Measurements from ENCODE around the gene UBE2G1. TPM values are rescaled to one million over a fixed set of nuclear protein-coding genes. Genes with fewer than 3 reads are reported as not detected.

Gene UBE2G1
- 10 to 100 TPM; 67.3 to 70.1 TPM for total RNA-seq

GRCh38 chr17:4366327-4367063 lies at the start of gene UBE2G1:
TSS of gene UBE2G1 (minus strand) at chr17:4366675. CDS start at chr17:4366316, 359 bp downstream.
- no peaks in the 10 kb centered on the region for H3K27me3 ChIP-seq
- peak within 1 kb of the TSS; percentile 100 for H3K27ac ChIP-seq
- peaks cover 3% of the 10 kb centered on the region for H3K4me1 ChIP-seq
- H3K4me3 ChIP-seq = peak within 1 kb of the TSS; percentile 100
- TF ChIP-seq, protein P1, sequence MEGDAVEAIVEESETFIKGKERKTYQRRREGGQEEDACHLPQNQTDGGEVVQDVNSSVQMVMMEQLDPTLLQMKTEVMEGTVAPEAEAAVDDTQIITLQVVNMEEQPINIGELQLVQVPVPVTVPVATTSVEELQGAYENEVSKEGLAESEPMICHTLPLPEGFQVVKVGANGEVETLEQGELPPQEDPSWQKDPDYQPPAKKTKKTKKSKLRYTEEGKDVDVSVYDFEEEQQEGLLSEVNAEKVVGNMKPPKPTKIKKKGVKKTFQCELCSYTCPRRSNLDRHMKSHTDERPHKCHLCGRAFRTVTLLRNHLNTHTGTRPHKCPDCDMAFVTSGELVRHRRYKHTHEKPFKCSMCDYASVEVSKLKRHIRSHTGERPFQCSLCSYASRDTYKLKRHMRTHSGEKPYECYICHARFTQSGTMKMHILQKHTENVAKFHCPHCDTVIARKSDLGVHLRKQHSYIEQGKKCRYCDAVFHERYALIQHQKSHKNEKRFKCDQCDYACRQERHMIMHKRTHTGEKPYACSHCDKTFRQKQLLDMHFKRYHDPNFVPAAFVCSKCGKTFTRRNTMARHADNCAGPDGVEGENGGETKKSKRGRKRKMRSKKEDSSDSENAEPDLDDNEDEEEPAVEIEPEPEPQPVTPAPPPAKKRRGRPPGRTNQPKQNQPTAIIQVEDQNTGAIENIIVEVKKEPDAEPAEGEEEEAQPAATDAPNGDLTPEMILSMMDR (IDR thresholded peaks at IDR 0.05) = peak; percentile 11
- H3K36me3 ChIP-seq = no peaks in the 10 kb centered on the region
- no peaks in the 10 kb centered on the region for H3K9me3 ChIP-seq
- peak within 1 kb of the TSS; percentile 80 to 93 for H3K9ac ChIP-seq (ENCODE audit: low read depth in 2 of 2, low read length in 2 of 2)
- peak; percentile 99 for DNase-seq
- intact Hi-C loops (cut with DNase I) = no loop called here

DNA sequence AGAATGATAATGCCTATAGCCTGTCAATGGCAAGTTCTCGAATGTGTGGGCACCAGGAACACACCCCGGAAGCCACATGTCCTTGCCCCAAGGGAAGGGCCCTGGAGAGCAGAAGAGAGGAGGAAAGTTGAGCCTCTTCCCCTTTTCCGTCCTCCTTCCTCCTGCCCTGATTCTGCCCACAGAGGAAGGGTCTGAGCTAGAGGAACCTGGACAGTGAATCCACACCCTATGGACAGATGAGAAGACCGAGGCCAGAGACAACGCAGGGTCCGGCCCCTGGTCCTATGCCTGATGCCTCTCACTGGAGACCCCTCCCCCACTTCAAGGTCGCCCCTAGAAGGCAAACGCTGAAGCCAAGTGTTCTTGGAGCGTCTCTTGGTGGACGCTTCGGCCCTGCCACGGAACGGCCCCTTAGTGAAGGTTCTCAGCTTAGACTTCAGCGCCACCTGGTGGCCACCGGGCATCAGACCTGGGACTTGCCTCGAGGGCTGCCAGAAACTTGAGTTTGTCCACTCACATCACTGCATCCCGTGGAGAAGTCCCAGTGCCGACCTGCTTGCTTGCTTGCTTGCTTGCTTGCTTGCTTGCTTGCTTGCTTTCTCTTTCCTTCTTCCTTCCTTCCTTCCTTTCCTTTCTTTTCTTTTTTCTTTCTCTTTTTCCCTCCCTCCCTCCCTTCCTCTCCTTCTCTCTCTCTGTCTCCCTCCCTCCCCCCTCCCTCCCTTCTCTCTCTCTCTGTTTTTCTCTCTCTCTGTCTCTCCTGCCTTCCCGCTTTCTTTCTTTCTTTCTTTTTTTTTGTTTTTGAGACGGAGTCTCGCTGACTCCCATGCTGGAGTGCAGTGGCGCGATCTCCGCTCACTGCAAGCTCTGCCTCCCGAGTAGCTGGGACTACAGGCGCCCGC lies 46.7 kb upstream of the UBE2G1 start:
- Histone ChIP-seq H3K36me3 (no peaks in the 10 kb centered on the region), H3K4me3 (no peak overlapping the region), H3K9me3 (no peaks in the 10 kb centered on the region), H3K9ac (ENCODE audit: low read depth in 2 of 2, low read length in 2 of 2) (peak overlapping the region in 1 of 2 donors; percentile 33), H3K4me1 (no peaks in the 10 kb centered on the region), H3K27ac (no peak overlapping the region), H3K27me3 (no peaks in the 10 kb centered on the region)
- intact Hi-C loops (cut with DNase I) = loop anchor here (5.0 kb wide), 2 partner anchors 201 to 216 kb away; no protein-coding TSS in a partner anchor
- TF ChIP-seq, protein P1 (IDR thresholded peaks at IDR 0.05) = peak; percentile 75
- peak; percentile 92 for DNase-seq

DNA sequence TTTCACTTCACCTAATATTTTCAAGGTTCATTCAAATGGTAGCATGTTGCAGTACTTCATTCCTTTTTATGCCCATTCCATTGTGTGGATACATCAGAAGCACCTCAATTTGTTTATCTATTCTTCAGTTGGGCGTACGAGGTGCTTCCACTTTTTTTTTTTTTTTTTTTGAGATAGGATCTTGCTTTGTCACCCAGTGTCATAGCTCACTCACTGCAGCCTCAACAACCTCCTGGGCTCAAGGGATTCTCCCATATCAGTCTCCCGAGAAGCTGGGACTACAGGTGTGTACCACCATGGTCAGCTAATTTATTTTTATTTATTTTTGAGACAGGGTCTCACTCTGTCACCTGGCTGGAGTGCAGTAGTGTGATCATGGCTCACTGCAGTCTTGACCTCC lies 44.7 kb upstream of the UBE2G1 start:
- intact Hi-C loops (cut with DNase I) = loop anchor here (5.0 kb wide), 2 partner anchors 199 to 214 kb away; no protein-coding TSS in a partner anchor
- H3K27me3 ChIP-seq = no peaks in the 10 kb centered on the region
- no peaks in the 10 kb centered on the region for H3K36me3 ChIP-seq
- H3K4me3 ChIP-seq = no peak overlapping the region
- no peaks in the 10 kb centered on the region for H3K9me3 ChIP-seq
- TF ChIP-seq, protein P1 (IDR thresholded peaks at IDR 0.05) = no peak
- no peaks in the 10 kb centered on the region for H3K4me1 ChIP-seq
- H3K27ac ChIP-seq = no peak overlapping the region
- no peak for DNase-seq
- H3K9ac ChIP-seq (ENCODE audit: low read depth in 2 of 2, low read length in 2 of 2) = no peak overlapping the region

DNA sequence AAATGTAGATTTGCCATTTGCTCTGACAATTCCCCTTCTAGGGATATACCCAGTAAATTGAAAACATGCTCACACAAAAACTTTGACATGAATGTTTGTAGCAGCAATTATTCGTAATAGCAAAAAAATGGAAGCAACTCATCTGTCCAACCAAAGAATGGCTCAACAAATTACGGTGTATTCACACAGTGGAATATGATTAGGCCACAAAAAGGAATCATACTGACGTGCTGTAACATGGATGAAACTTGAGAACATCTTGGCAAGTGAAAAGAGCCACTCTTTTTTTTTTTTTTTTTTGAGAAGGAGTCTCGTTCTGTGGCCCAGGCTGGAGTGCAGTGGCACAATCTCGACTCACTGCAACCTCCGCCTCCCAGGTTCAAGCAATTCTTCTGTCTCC lies 43.2 kb upstream of the UBE2G1 start:
- intact Hi-C loops (cut with DNase I) = loop anchor here (5.0 kb wide), 2 partner anchors 197 to 212 kb away; no protein-coding TSS in a partner anchor
- no peak overlapping the region for H3K27ac ChIP-seq
- H3K9ac ChIP-seq (ENCODE audit: low read depth in 2 of 2, low read length in 2 of 2) = no peak overlapping the region

DNA sequence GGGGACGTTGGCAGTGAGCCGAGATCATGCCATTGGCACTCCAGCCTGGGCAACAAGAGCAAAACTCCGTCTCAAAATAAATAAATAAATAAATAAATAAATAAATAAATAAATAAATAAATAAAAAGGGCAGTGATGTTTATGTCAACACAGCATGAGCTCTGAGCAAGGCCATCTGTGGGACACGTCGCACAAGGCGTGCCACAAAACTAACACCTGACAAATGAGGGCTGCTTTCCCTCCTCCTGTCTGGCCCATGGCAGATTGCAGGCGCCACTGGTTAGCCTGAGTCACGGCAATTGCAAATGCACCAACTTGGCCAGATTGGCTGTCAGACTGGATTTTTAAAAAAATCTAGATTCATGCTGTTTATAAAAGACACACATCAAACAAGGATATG lies 41.4 kb upstream of the UBE2G1 start:
- TF ChIP-seq, protein P1 (IDR thresholded peaks at IDR 0.05) = no peak
- Histone ChIP-seq H3K4me1 (no peaks in the 10 kb centered on the region), H3K9me3 (no peaks in the 10 kb centered on the region), H3K27ac (peak overlapping the region; percentile 24), H3K4me3 (no peak overlapping the region), H3K9ac (ENCODE audit: low read depth in 2 of 2, low read length in 2 of 2) (no peak overlapping the region), H3K36me3 (no peaks in the 10 kb centered on the region), H3K27me3 (no peaks in the 10 kb centered on the region)
- DNase-seq = peak; percentile 32
- intact Hi-C loops (cut with DNase I) = no loop called here

More for the DNA sequence above, 43.2 kb upstream of the UBE2G1 start:
- TF ChIP-seq, protein P1 (IDR thresholded peaks at IDR 0.05) = no peak
- Histone ChIP-seq H3K36me3 (no peaks in the 10 kb centered on the region), H3K4me1 (no peaks in the 10 kb centered on the region), H3K9me3 (no peaks in the 10 kb centered on the region), H3K4me3 (no peak overlapping the region), H3K27me3 (no peaks in the 10 kb centered on the region)
- no peak for DNase-seq
